IMR-90 (cell line): ENCODE results near the gene FAM168A. TPM values are rescaled to one million over a fixed set of nuclear protein-coding genes. Genes with fewer than 3 reads are reported as not detected.

Experiments used
- ATAC-seq: fragments of 200-7000 bp; cut with Tn5 transposase; 2 replicates; pipeline ENCODE4 v1.9.1; 2020; ENCODE audit warnings: low read depth, mild to moderate bottlenecking, moderate library complexity
- BruUV-seq: library from RNA; stranded (reverse); fragments of 400-500 nt; replicated peaks from 2 replicates; lab custom pipeline; 2021; lab: Mats Ljungman, UMichigan
- CTCF ChIA-PET: fragments of 300-600 bp; formaldehyde crosslinking; extraction: SDS; loops from one replicate; lab custom pipeline; 2021; ENCODE audit warnings: antibody characterized with exemption; lab: Yijun Ruan, JAX
- POLR2A ChIA-PET: fragments of 300-600 bp; sonication (Branson Sonifier 250); formaldehyde crosslinking; loops from one replicate; lab custom pipeline; 2022; ENCODE audit warnings: antibody characterized with exemption; ENCODE audit not compliant: unreplicated experiment; lab: Charles Lee
- DNase-seq: peaks from one replicate; pipeline ENCODE4 v3.0.0; 2013
- H2AFZ ChIP-seq: replicated peaks from 2 replicates; pipeline ENCODE3; 2013; ENCODE audit warnings: low read length, mild to moderate bottlenecking; ENCODE audit not compliant: poor library complexity
- H2AK5ac ChIP-seq: 2 replicates; pipeline ENCODE4 v1.6.1; 2013; ENCODE audit warnings: low read depth, low read length, inconsistent platforms
- H2AK9ac ChIP-seq: replicated peaks from 2 replicates; pipeline ENCODE3; 2013; ENCODE audit warnings: mild to moderate bottlenecking, low read depth, low read length, moderate library complexity; ENCODE audit not compliant: poor library complexity
- H2BK120ac ChIP-seq: 2 replicates; pipeline ENCODE4 v1.6.1; 2013; ENCODE audit warnings: low read depth, low read length, inconsistent platforms
- H2BK15ac ChIP-seq: 3 replicates; pipeline ENCODE4 v1.6.1; 2013; ENCODE audit warnings: low read depth, low read length, inconsistent platforms
- H2BK20ac ChIP-seq: 2 replicates; pipeline ENCODE4 v1.6.1; 2013; ENCODE audit warnings: low read depth, mild to moderate bottlenecking, inconsistent platforms, low read length, moderate library complexity
- H2BK5ac ChIP-seq: 2 replicates; pipeline ENCODE4 v1.6.1; 2013; ENCODE audit warnings: mild to moderate bottlenecking, low read depth, low read length, inconsistent platforms; ENCODE audit not compliant: poor library complexity, severe bottlenecking
- H3K14ac ChIP-seq: replicated peaks from 2 replicates; pipeline ENCODE4 v1.6.1; 2013; ENCODE audit warnings: low read depth, low read length, inconsistent platforms
- H3K18ac ChIP-seq: 2 replicates; pipeline ENCODE4 v1.6.1; 2013; ENCODE audit warnings: low read depth, low read length, control low read depth
- H3K23ac ChIP-seq: 2 replicates; pipeline ENCODE4 v1.6.1; 2013; ENCODE audit warnings: low read depth, low read length, inconsistent platforms
- H3K27ac ChIP-seq: 2 replicates; pipeline ENCODE4 v1.5.1; 2013; ENCODE audit warnings: mild to moderate bottlenecking, control low read depth, low read length; ENCODE audit not compliant: insufficient read depth
- H3K27me3 ChIP-seq: 2 replicates; pipeline ENCODE4 v1.6.1; 2013; ENCODE audit warnings: low read length; ENCODE audit not compliant: control insufficient read depth, insufficient read depth
- H3K36me3 ChIP-seq: 2 replicates; pipeline ENCODE4 v1.6.1; 2013; ENCODE audit warnings: low read length, mixed read lengths; ENCODE audit not compliant: control insufficient read depth, insufficient read depth
- H3K4ac ChIP-seq: 2 replicates; pipeline ENCODE4 v1.6.1; 2013; ENCODE audit warnings: low read depth, low read length, inconsistent platforms
- H3K4me1 ChIP-seq: 2 replicates; pipeline ENCODE4 v1.6.1; 2013; ENCODE audit warnings: low read length, mixed read lengths; ENCODE audit not compliant: control insufficient read depth, insufficient read depth
- H3K4me2 ChIP-seq: 2 replicates; pipeline ENCODE4 v1.6.1; 2013; ENCODE audit warnings: low read depth, mild to moderate bottlenecking, control low read depth, low read length, moderate library complexity
- H3K4me3 ChIP-seq: 2 replicates; pipeline ENCODE4 v1.5.1; 2013; ENCODE audit warnings: low read depth, mild to moderate bottlenecking, control low read depth, low read length, moderate library complexity; ENCODE audit not compliant: insufficient read depth
- H3K56ac ChIP-seq: 2 replicates; pipeline ENCODE4 v1.6.1; 2013; ENCODE audit warnings: low read length, inconsistent platforms; ENCODE audit not compliant: insufficient read depth; ENCODE audit errors: extremely low read depth
- H3K79me1 ChIP-seq, 2 experiments: 2 replicates each; pipeline ENCODE4 v1.6.1; 2013; ENCODE audit warnings: low read length in 2 of 2, inconsistent platforms in 1 of 2, low read depth in 1 of 2
- H3K9ac ChIP-seq: 2 replicates; pipeline ENCODE4 v1.6.1; 2013; ENCODE audit warnings: low read depth, low read length, control low read depth
- H3K9me1 ChIP-seq: 2 replicates; pipeline ENCODE4 v1.6.1; 2013; ENCODE audit warnings: low read length, inconsistent platforms; ENCODE audit not compliant: insufficient read depth
- H3K9me3 ChIP-seq: 2 replicates; pipeline ENCODE4 v1.6.1; 2013; ENCODE audit warnings: low read length; ENCODE audit not compliant: control insufficient read depth, insufficient read depth
- H4K20me1 ChIP-seq: 2 replicates; pipeline ENCODE4 v1.6.1; 2013; ENCODE audit warnings: low read length, inconsistent platforms; ENCODE audit not compliant: insufficient read depth
- H4K5ac ChIP-seq: 2 replicates; pipeline ENCODE4 v1.6.1; 2013; ENCODE audit warnings: mild to moderate bottlenecking, low read depth, low read length, control low read depth
- H4K8ac ChIP-seq, 2 experiments: 2 replicates each; pipeline ENCODE4 v1.6.1; 2013; ENCODE audit warnings: low read depth in 2 of 2, low read length in 2 of 2, control low read depth in 1 of 2, inconsistent platforms in 1 of 2
- H4K91ac ChIP-seq: 2 replicates; pipeline ENCODE4 v1.6.1; 2013; ENCODE audit warnings: low read depth, low read length, inconsistent platforms; ENCODE audit not compliant: insufficient read depth
- BHLHE40 ChIP-seq: fragments of 150-350 bp; IDR thresholded peaks from 2 replicates; pipeline ENCODE4 v1.6.1; 2016; ENCODE audit warnings: mild to moderate bottlenecking, low read depth, low read length
- CEBPB ChIP-seq: IDR thresholded peaks from 2 replicates; pipeline ENCODE4 v1.6.1; 2012; ENCODE audit warnings: low read depth, low read length, improper control_type of control experiment
- CTCF ChIP-seq: conservative IDR thresholded peaks from 2 replicates; pipeline ENCODE4 v1.5.1; 2012; ENCODE audit warnings: mild to moderate bottlenecking, low read depth, low read length, improper control_type of control experiment
- ELK1 ChIP-seq: fragments of 150-350 bp; IDR thresholded peaks from 2 replicates; pipeline ENCODE4 v1.6.1; 2016; ENCODE audit warnings: low read depth, mild to moderate bottlenecking, low read length, moderate library complexity, borderline replicate concordance
- FOS ChIP-seq: fragments of 150-350 bp; IDR thresholded peaks from 2 replicates; pipeline ENCODE4 v1.6.1; 2016; ENCODE audit warnings: low read depth, low read length
- MAFK ChIP-seq: IDR thresholded peaks from 2 replicates; pipeline ENCODE4 v1.6.1; 2012; ENCODE audit warnings: low read depth, low read length, improper control_type of control experiment
- MAZ ChIP-seq: IDR thresholded peaks from 2 replicates; pipeline ENCODE4 v1.6.1; 2012; ENCODE audit warnings: low read depth, mild to moderate bottlenecking, low read length, improper control_type of control experiment, moderate library complexity, borderline replicate concordance
- MXI1 ChIP-seq: IDR thresholded peaks from 2 replicates; pipeline ENCODE4 v1.6.1; 2012; ENCODE audit warnings: low read depth, mild to moderate bottlenecking, low read length, moderate library complexity, borderline replicate concordance
- NFE2L2 ChIP-seq: fragments of 150-350 bp; IDR thresholded peaks from 2 replicates; pipeline ENCODE4 v1.6.1; 2016; ENCODE audit warnings: low read depth, mild to moderate bottlenecking, low read length
- POLR2A ChIP-seq: IDR thresholded peaks from 2 replicates; pipeline ENCODE4 v1.6.1; 2012; ENCODE audit warnings: mild to moderate bottlenecking, low read depth, low read length
- RAD21 ChIP-seq: IDR thresholded peaks from 2 replicates; pipeline ENCODE4 v1.6.1; 2012; ENCODE audit warnings: low read length, improper control_type of control experiment
- RFX5 ChIP-seq: IDR thresholded peaks from 2 replicates; pipeline ENCODE4 v1.8.0; 2012; ENCODE audit warnings: low read depth, mild to moderate bottlenecking, low read length, moderate library complexity
- SMC3 ChIP-seq: fragments of 150-350 bp; IDR thresholded peaks from 2 replicates; pipeline ENCODE4 v1.6.1; 2016; ENCODE audit warnings: low read depth, mild to moderate bottlenecking, antibody characterized with exemption, low read length, moderate library complexity
- USF2 ChIP-seq: fragments of 150-350 bp; IDR thresholded peaks from 2 replicates; pipeline ENCODE4 v1.6.1; 2017; ENCODE audit warnings: mild to moderate bottlenecking, antibody characterized with exemption, low read length, low read depth
- dilution Hi-C: fragments of 300-500 bp; cut with HindIII; formaldehyde crosslinking; loops from one replicate; pipeline ENCODE4 v1.14.3; 2018; ENCODE audit warnings: low sequenced_read_pairs; ENCODE audit not compliant: unreplicated experiment
- in situ Hi-C: fragments of 300-500 bp; cut with MboI; formaldehyde crosslinking; loops from 3 replicates; pipeline ENCODE4 v1.14.3; 2019; ENCODE audit warnings: low sequenced_read_pairs, inconsistent platforms, mixed read lengths
- intact Hi-C: fragments of 100-400 bp; cut with micrococcal nuclease; formaldehyde crosslinking; loops from 2 replicates; pipeline ENCODE4 v1.10.0; 2022
- polyA plus RNA-seq, 3 experiments: library from polyadenylated mRNA; depleted of rRNA; stranded (reverse); fragments of >200 nt; gene quantifications; 2 replicates each; pipeline ENCODE4 v1.2.3, GENCODE V29; 2012; ENCODE audit warnings: low replicate concordance in 1 of 3
- total RNA-seq: library from RNA; depleted of rRNA; stranded (reverse); fragments of >200 nt; gene quantifications from 2 replicates; pipeline ENCODE4 v1.2.3, GENCODE V29; 2012

FAM168A gene
- total and polyA plus RNA-seq, 2 of the 4 experiments (the other 2 are of a cell fraction) = 13.1 to 22.8 TPM

DNA sequence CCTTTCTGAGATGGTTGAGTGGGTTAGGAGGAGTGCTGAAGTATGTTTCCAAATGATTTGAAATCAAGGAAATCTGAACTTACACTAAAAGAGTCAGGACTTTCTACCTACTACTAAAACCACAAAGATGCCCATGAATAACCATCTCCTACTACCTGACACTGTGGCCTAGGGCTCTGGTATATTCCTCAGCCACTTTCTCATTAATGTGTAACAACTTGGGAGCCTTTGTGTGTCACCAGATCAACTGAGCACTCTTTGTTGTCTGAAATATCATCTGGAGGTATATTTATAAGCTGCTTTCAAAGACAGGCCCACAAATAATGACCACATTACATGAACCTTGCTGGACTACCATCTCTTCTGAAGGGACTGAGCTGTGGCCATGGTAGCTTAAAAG is 177.8 kb downstream of the FAM168A start:
- Histone ChIP-seq H3K23ac (no peak overlapping the region), H2BK5ac (no peak overlapping the region), H4K8ac (no peak overlapping the region), H3K36me3 (peaks cover 7% of the 10 kb centered on the region), H4K5ac (no peak overlapping the region), H3K9me3 (no peaks in the 10 kb centered on the region), H2BK20ac (no peak overlapping the region), H2AK9ac (no peak overlapping the region), H4K20me1 (no peaks in the 10 kb centered on the region; the same call in 1 of the 2 replicates), H3K4me3 (no peak overlapping the region), H2AK5ac (no peak overlapping the region), H3K9me1 (peaks cover 12% of the 10 kb centered on the region; the same call in 1 of the 2 replicates), H2BK15ac (no peak overlapping the region), H3K56ac (no peak overlapping the region), H3K79me1 (peaks cover 8 to 15% of the 10 kb centered on the region in 2 experiments; a peak in 2 of 4 replicates), H2AFZ (no peak overlapping the region), H3K4ac (no peak overlapping the region), H3K4me1 (peaks cover 11% of the 10 kb centered on the region), H2BK120ac (no peak overlapping the region), H3K14ac (no peak overlapping the region), H3K27ac (no peak overlapping the region), H4K91ac (no peak overlapping the region), H3K4me2 (no peak overlapping the region), H3K9ac (no peak overlapping the region), H3K27me3 (no peaks in the 10 kb centered on the region), H3K18ac (no peak overlapping the region)
- ATAC-seq (no peak), DNase-seq (no peak)
- dilution Hi-C loops (no loop called here), in situ Hi-C loops (no loop called here), intact Hi-C loops (no loop called here)
- TF ChIP-seq CTCF (no peak), RAD21 (no peak), SMC3 (no peak), BHLHE40 (no peak), MAFK (no peak), NFE2L2 (no peak), MAZ (no peak), USF2 (no peak), RFX5 (no peak), FOS (no peak), MXI1 (no peak), ELK1 (no peak), CEBPB (no peak), POLR2A (no peak)
- no TSS peak for BruUV-seq
- ChIA-PET CTCF (interaction anchor here (0.6 kb wide), 1 partner anchor 159 kb away, joined by 3 read pairs; no protein-coding TSS in a partner anchor), POLR2A (no interaction called here)
